Measurements from ENCODE around the gene CBLN3.

CBLN3 gene

GRCh38 chr14:24385524-24385923 is 43.9 kb downstream of the CBLN3 start:
- in situ Hi-C loops (cut with HindIII; ENCODE audit: low sequenced_read_pairs) = no loop called here

- in situ Hi-C loops (cut with HindIII; ENCODE audit: low sequenced_read_pairs) = no loop called here
These were observed 45.3 kb downstream of the CBLN3 start for GRCh38 chr14:24384169-24384568.

GRCh38 chr14:24382064-24382371 is 47.5 kb downstream of the CBLN3 start:
- in situ Hi-C loops (cut with HindIII; ENCODE audit: low sequenced_read_pairs) = no loop called here

- in situ Hi-C loops (cut with HindIII; ENCODE audit: low sequenced_read_pairs) = no loop called here
These were observed 48.0 kb downstream of the CBLN3 start for GRCh38 chr14:24381363-24382063.

GRCh38 chr14:24379907-24380730 is 49.3 kb downstream of the CBLN3 start:
- in situ Hi-C loops (cut with HindIII; ENCODE audit: low sequenced_read_pairs) = no loop called here

- in situ Hi-C loops (cut with HindIII; ENCODE audit: low sequenced_read_pairs) = no loop called here
These were observed 50.2 kb downstream of the CBLN3 start for GRCh38 chr14:24378981-24379906.

- in situ Hi-C loops (cut with HindIII; ENCODE audit: low sequenced_read_pairs) = no loop called here
These were observed 51.1 kb downstream of the CBLN3 start for GRCh38 chr14:24378327-24378726.

GRCh38 chr14:24377657-24378056 is 51.8 kb downstream of the CBLN3 start:
- in situ Hi-C loops (cut with HindIII; ENCODE audit: low sequenced_read_pairs) = no loop called here

GRCh38 chr14:24377126-24377525 is 52.3 kb downstream of the CBLN3 start:
- in situ Hi-C loops (cut with HindIII; ENCODE audit: low sequenced_read_pairs) = no loop called here
